Activated CD8-positive, alpha-beta memory T cell treated with anti-CD3 and anti-CD28 coated beads, Interleukin-2, amount 50 U/mL, for 24 hours (primary cell): ENCODE data around the gene HK1.
"Not testable (repeated sequence)": the region's sequence is repeated elsewhere in the genome, so short reads cannot be mapped to it uniquely, and the experiment has no call there.

Source experiments
- DNase-seq: peaks from one replicate; pipeline ENCODE4 v3.0.0-alpha.2; 2020; ENCODE audit errors: extremely low read depth

HK1 gene

DNA sequence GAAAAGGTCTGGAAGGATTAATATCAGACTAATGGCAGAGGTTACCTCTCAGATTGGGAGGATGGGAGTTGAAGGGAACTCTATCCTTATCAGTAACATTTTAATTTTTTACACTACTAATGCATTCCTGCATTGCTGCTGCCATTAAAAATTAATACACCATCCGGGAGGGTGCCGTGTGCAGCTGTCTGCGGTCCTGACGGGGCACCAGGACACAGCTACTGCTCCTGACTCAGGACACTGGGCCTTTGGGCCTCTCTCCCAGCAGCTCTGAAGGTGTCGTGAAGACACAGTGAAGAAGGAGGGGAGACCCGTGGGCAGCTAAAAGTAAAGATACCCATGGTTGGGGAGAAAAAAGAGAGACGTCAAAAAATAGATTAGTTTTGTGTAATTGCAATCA is 23.4 kb upstream of the HK1 start:
- DNase-seq, result no peak

- no peak for DNase-seq
These were observed 18.6 kb upstream of the HK1 start for GRCh38 chr10:69259547-69260243.

GRCh38 chr10:69261184-69261583 is 17.1 kb upstream of the HK1 start:
- DNase-seq, result no peak

DNA sequence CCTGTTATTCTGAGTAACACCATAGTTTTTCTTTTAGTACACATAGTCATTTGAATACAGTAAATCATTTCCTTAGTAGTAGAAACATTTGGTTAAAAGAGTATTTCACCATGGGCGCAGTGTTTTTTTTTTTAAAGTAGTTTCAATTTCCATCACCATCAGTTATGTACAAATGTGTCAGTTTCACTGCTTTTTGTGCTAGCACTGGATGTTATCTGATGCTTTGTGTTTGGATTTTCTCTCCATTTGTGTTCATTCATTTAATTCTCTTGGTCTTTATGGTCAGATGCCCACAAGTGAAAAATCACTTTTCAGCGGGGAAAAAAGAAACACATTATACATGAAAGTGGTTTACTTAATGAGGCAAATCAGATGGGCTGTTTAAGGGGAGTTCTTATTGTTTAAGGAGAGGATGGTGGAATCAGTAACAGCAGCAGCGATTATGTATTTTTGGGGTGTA is 16.0 kb upstream of the HK1 start:
- DNase-seq, result no peak

- DNase-seq, result no peak
These were observed 12.8 kb upstream of the HK1 start for GRCh38 chr10:69265521-69265920.

DNA sequence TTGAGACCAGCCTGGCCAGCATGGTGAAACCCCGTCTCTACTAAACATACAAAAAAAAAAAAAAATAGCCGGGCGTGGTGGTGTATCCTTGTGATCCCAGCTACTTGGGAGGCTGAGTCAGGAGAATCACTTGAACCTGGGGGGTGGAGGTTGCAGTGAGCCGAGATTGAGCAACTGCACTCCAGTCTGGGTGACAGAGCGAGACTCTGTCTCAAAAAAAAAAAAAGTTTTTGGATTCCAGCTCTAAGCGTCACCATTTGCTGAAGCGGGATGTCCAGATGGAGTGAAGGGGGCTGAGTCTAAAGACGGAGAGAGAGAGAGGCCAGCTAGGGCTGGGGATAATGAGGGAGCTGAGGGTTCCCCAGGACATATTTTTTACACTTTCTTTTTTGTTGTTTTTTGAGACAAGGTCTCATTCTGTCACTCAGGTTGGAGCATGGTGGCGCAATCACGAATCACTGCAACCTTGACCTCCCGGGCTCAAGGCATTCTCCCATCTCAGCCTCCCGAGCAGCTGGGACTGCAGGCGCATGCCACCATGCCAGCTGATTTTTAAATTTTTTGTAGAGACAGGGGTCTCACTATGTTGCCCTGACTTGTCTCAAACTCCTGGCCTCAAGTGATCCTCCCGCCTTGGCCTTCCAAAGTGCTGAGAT is 9.4 kb upstream of the HK1 start:
- no peak for DNase-seq

- no peak for DNase-seq
These were observed 8.5 kb upstream of the HK1 start for GRCh38 chr10:69269761-69270160.

GRCh38 chr10:69270990-69271389 is 7.3 kb upstream of the HK1 start:
- DNase-seq, result no peak

- no peak for DNase-seq
These were observed 5.7 kb upstream of the HK1 start for GRCh38 chr10:69272624-69273023.

DNA sequence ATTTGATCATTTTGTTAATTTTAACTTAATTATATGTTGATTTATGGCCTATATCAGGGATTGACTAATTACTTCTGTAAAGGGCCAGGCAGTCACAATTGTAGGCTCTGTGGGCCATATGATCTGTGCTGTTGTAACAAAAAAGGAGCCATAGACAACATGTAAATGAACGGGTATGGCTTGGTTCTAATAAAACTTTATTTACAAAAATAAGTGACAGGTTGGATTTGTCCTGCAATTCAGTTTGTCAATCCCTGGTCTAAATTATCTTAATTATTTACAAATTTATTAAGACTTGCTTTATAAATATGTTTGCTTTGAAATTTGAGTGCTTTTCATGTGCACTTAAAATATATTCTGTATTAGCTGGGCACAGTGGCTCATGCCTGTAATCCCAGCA is 2.9 kb upstream of the HK1 start:
- no peak for DNase-seq

GRCh38 chr10:69276503-69276902 is 1.8 kb upstream of the HK1 start:
- DNase-seq, result no peak

GRCh38 chr10:69279110-69279509 is 814 bp downstream of the HK1 start:
- no peak for DNase-seq

DNA sequence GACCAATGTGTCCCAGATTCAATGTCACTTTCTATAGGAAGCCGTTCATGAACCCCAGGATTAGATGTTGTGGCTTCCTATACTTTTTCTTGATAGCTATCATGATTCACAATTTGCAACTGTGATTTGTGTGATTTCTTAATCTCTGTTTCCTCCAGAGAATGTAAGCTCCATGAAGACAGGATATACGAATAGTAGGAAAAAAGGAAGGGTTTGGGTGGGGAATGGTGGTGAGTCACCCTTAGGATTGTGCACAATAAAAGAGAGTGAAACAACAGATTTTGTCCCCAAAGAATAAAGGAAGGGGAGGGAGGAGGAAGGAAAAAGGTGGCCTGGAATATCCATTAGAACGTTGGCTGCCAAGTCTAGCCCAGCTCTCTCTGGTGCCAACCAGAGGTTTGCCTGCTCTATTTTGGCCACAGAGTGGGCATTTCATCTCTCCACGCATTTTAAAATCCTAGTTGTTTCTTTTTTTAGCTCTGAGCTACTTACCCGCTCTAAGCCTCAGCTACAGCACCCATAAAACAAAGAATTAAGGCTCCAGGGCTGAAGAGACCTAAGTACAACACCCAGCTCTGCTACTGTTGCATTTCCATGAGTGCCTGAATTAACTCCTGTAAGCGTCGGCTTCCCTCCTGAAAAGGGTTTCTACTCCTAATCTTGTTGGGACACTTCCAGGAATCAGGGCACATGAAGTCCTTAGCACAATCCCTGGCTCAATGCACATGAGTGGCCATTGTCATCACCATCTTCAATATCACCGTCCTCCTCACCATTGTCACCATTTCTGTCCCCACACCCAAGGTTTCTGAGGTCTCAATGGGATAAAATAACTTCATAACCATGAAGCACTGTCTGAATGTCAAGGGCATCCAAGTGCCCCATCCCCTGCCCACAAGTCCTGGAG is 3.5 kb downstream of the HK1 start:
- no peak for DNase-seq

GRCh38 chr10:69284402-69284801 is 6.1 kb downstream of the HK1 start:
- DNase-seq, result not testable (repeated sequence)

- DNase-seq, result no peak
These were observed 7.4 kb downstream of the HK1 start for GRCh38 chr10:69285699-69286098.

DNA sequence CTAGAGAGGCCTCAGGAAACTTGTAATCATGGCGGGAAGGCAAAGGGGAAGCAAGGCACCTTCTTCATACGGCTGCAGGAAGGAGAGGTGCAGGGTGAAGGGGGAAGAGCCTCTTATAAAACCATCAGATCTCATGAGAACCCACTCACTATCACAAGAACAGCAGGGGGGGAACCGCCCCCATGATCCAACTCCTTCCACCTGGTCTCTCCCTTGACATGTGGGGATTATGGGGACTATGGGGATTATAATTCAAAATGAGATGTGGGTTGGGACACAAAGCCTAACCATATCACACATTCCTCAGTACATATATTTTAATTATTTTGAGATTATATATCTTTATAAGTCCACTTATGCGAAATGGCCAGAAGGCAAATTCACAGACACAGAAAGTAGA is 8.9 kb downstream of the HK1 start:
- DNase-seq, result no peak

DNA sequence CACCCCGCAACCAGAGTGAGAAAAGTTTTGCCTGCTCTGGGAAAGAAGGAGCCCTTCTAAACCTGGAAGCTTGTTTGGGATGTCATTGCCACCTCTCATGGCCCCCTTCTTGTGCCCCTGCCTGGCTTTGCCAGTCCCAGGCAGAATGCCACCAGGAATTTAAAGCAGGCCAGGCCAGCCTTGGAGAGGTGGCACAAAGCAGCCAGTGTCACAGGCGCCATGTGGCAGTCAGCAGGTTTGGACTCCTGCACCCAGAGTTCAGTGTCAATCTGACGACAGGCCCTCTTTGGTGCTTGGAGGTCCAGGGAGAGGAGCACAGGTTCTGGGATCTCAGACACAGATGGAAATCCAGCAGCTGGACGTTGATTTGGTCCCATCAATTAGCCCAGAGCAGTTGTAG is 12.7 kb downstream of the HK1 start:
- no peak for DNase-seq

DNA sequence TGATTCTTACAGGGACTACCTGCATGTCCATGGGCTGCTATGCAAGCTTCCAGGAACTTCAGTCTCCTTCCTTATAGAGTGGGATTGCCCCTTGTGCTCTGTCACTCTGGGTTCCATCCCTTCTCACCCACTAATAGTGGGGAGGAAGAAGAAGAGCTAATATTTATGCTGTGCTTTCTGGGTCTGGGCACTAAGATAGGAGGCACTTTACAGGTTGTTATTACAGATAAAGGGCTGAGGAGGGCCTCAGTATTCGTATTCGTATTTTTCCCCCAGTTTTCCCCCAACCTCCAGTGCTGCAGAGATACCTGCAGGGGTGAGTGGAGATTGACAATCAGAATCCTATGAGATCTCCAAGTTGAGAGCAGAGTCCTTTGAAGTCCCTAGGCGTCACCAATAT is 14.2 kb downstream of the HK1 start:
- no peak for DNase-seq

DNA sequence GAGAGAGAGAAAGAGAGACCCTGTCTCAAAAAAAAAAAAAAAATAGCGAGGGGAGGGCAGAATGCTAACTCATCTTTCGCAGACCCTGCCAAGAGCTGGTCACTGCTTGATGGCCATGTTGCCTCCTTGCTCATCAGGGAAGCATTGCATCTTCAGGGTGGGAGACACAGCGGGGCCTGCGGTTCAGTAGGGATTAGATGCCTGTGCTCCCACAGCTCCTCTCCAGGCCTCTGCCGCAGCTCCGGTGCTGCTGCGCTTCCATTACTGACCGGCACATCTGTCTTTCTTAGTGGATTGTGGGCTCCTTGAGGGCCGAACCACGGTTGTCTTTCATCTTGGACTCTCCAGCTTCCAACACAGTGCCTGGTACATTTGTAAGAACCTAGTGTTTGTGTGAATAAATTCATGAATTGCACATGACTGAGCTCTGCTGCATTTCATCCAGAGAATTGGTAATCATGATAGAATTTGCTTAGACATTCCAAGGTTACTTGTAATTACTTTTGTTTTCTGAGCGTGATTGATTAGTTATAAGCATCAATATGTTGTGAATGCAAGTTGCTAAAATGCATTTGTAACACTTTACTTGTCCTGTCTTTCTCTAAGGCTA is 16.8 kb downstream of the HK1 start:
- DNase-seq, result no peak

DNA sequence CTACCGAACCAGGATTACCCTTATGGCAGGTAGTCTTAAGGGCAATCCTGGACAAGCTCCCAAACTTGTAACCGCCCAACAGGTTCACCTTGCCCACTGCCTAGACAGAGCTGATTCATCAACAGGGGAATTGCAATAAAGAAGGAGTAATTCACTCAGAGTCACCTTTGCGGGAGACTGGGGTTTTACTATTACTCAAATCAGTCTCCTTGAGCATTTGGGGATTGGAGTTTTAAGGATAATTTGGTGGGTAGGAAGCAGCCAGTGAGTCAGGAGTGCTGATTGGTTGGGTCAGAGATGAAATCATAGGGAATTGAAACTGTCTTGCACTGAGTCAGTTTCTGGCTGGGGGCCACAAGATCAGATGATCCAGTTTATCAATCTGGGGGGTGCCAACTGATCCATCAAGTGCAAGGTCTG is 25.3 kb downstream of the HK1 start:
- no peak for DNase-seq

DNA sequence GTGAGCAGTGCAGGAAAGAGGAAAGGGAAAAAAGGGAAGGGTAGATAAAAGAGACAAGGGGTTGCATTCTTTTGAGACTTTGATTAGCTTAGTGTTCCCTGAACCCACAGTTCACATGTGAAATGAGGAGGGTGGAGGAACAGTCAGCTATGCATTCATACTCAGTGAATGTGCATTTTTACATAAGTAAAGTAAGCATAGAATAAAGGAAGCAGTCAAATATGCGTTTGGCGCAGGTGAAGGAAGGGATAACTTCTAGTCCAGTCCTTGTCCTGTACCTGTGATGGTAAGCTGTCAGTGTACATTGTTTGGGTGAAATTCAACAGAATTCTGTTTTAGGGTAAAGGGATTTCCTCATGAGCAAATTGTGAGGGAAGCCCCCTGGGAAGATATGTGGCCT is 28.1 kb downstream of the HK1 start:
- no peak for DNase-seq

DNA sequence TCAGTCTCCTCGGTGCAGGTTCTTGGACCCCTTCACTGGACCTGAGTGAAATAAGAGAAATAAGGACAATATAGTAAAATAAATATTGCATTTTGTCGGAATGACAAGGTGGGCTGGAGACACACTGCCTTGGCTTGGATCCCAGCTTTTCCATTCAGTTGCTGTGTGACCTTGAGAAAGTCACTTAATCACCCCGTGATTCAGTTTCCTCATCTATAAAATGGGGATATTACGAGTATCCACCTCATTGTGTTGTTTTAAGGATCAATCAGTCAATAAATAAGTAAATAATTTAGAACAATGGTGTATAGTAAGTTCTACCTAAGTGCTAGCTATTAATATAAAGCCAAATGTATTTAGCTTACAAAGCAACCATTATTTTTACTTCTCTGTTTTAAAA is 29.1 kb downstream of the HK1 start:
- DNase-seq, result no peak
